NCI-H128 (cell line): ENCODE results near the gene EBF3.

Source experiments
- DNase-seq: peaks from one replicate; lab custom pipeline; 2025; ENCODE audit not compliant: unreplicated experiment; lab: John Stamatoyannopoulos, UW

Gene EBF3

DNA sequence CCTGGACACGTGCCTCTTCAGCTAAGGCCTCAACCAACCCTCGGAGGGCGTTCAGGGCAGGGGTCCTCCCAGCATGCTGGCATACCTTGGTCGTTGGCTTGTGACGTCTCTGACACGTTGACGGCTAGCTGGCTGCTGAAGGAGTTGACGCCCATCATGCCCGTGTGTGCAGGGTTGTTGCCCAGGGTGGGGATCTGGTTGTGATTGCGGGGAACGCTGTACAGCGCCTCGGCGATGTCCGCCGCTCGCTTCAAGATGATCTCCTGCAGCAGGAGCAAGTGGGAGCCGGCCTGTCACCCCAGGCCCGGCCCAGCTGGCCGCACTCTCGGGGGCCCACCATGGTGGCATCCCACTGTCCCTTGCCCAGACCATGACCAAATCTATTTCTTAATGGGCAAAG, 122.0 kb downstream of the EBF3 start:
- no peak for DNase-seq

- no peak for DNase-seq
Observed at GRCh38 chr10:129841590-129841989, 122.5 kb downstream of the EBF3 start.

GRCh38 chr10:129841071-129841470, 123.0 kb downstream of the EBF3 start:
- DNase-seq: no peak

GRCh38 chr10:129840196-129840590, 123.9 kb downstream of the EBF3 start:
- no peak for DNase-seq

DNA sequence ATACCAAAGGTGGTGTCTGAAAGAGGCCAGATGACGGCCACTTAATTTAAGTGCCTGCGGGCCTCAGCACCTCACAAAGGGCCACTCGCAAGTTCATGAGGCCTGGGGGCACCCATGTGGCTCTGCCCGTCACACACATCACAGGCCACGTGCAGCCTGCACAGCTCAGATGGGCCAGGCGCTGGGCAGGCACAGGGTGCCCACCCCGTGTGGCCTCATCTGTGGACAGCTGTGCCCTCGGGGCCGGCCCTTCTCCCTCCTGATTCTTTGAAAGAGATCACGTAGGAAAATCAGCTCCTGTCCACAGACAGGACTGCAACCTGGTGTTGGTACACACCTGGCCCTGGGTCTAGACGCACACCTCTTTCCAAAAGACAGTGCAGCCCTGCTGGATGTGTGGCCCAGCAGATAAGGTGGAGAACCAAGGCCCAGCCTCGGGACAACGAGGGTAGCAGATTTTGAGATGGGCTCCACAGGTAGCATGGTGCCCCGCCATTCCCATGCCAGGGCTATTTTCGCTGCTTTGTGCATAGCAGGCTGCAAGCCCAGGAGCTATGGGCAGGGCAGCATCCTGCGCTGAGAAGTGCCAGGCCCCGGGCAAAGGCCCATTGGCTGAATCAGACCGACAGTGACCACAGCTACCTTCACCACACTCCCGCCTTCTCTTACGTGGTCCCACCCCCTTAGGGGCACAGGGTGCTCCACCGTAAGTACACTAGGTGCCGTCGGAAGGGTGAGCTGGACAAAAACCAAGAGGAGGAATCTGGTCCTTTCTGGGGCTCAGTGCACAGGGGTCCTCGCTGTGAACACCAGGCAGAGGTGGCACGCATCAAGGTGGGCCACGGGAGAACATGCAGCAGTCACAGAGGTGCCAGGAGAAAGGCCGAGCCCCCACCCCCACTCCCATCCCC, 124.5 kb downstream of the EBF3 start:
- DNase-seq: no peak

DNA sequence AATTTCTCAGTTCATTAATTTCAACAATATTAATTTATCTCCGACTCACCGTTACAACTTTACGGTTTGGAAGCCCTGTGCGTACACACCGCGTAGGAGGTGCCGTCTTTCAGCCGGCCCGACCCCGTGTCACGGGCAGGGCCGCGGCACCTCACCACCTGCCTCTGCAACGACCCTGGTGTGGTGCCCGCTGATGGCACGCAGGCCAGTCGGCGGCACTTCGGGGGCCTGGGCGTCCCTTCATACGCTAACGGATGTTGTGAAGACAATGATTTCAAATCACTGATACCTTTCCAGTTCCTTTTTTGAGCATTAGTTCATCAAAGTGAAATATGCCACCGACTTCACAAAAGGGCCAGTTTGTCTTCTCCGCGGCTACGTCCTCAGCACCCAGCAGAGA, 125.3 kb downstream of the EBF3 start:
- DNase-seq: no peak

- no peak for DNase-seq
Observed at GRCh38 chr10:129837909-129838582, 126.0 kb downstream of the EBF3 start.

GRCh38 chr10:129836253-129836652, 127.8 kb downstream of the EBF3 start:
- DNase-seq: no peak

DNA sequence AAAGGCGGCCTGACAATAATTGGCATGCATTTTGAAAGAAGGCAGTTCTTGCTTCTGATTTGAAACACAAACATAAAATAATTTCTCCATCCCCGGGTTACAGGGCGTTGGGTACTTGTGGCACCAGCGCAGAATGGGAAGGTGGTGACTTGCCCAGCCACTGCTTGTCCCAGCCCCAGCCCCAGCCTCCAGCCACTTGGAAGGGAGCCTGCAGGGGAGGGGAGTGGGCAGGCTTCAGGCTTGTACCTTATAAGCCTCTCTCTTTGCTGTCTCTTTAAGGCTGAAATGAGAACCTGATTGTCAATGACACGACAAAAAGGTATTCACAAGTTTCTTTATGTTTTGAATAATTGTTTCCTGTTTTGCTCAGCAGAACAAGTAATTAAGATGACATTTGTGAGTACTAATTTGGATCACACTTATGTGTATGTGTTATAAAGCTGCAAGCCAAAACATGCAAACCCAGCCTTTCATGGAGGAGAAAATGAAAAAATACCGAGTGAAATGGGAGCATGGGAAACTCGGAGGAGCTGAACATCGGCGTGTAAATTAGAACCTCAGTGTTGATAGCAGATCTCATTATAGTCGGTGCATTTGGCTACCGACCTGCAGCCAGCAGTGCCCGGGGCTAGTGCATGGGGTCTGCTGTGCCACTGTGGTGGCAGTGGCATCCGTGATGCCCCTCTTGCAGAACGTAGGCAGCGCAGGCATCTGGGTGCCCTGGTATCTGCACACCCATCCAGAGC, 129.9 kb downstream of the EBF3 start:
- DNase-seq: no peak

DNA sequence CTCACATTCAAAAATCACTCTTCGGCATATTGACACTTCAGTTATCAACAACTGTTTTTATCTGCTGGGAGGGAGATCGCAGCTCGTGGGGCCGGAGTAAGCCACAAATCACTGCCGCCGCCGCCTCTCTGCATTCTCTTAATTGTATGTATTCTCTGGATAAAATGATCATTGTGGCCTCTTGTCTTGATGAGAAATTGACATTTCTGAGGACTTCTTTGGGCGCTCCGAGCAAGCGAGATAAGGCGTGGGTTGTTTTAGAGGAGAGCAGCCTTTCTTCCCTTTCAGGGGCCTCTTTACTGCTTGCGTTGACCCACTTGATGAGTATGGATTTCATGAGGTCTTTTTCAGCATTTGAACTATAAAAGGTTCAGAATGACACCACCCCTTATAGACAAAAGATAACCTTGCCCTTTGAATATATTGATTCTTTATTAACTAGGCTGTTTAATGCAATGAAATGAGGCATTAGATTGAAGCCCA, 130.6 kb downstream of the EBF3 start:
- DNase-seq: no peak

- no peak for DNase-seq
Observed at GRCh38 chr10:129832573-129833467, 131.3 kb downstream of the EBF3 start.

DNA sequence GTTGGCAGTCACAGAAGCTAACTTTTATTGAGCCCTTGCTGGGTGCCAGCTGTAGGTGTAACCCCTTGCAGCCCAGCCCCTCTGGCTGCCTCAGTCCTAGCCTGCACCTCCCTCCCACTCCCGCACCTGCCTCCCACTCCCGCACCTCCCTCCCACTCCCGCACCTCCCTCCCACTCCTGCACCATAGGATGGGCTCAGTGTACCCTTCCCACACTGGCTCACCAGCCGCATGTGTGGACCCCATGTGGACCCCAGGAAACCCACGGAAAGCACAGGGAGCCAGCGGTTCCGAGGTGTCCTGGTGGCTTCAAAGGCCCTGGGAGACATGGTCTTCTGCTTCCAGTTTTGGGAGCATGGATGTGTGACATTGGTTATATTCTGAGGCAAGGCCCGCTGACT, 132.9 kb downstream of the EBF3 start:
- no peak for DNase-seq

- DNase-seq: no peak
Observed at GRCh38 chr10:129825826-129826225, 138.2 kb downstream of the EBF3 start.

DNA sequence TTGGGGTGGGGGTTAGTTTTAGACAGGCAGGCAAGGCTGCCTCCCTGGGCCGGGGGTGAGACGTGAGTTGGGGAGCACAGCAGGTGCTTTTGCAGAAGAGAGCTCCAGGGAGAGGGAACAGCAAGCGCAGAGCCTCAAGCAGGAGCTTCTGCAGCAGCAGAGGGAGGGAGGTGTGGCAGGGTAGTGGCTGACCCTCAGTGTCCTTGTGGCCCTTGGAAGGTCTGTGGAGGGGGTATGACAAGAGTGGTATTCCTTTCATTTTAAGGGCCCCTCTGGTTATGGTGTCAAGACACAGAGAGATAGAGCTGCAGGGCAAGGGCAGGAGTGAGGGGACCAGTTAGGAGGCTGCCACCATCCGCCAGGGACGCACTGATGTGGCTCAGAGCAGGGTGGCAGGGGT, 138.9 kb downstream of the EBF3 start:
- DNase-seq: no peak

DNA sequence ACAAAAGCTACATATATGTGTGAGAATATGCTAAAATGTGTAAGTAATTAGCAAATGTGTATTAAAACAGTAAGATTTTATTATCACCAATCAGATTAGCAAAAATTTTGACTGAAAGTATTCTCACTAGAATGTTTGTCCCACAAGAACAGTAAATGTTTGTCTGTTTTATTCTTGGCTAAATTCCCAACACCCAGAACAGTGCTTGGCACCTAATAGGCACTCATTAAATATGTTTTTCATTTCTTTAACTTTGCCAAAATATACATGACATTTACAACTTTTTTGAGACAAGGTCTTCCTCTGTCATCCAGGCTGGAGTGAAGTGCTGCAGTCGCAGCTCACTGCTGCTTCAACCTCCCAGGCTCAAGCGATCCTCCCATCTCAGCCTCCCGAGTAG, 143.6 kb downstream of the EBF3 start:
- no peak for DNase-seq

DNA sequence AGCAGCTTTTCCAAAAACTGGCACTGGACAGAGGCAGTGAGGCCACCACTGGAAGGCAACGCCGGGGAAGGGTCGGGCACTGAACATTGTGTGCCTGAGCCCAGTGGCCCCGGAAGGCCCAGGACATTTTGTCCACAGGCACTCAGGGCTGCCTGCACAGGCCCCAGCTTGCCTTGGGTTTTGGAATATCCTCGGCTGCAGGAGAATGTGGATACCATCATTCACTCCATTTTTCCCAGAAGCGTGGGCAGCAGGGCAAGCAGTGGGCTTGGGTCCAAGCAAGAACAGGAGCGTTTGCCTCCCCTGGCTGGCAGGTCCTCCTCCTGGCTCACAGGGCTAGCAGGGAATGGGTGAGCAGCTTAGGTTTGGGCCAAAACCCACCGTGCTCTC, 147.4 kb downstream of the EBF3 start:
- no peak for DNase-seq

GRCh38 chr10:129815898-129816655, 148.0 kb downstream of the EBF3 start:
- DNase-seq: no peak

GRCh38 chr10:129814681-129815646, 149.1 kb downstream of the EBF3 start:
- no peak for DNase-seq

GRCh38 chr10:129812398-129812797, 151.7 kb downstream of the EBF3 start:
- no peak for DNase-seq
